Measurements from ENCODE around the gene SYTL2. TPM values are rescaled to one million over a fixed set of nuclear protein-coding genes. Genes with fewer than 3 reads are reported as not detected.

SYTL2 gene
- total RNA-seq, 1 experiment from 2014 or later: 2.1 TPM

GRCh38 chr11:85712953-85713352 lies 98.0 kb downstream of the SYTL2 start:
- intact Hi-C loops (cut with micrococcal nuclease): no loop called here
- Mint-ChIP-seq H3K4me1 (ENCODE audit: insufficient read depth, unreplicated experiment) (no peaks in the 10 kb centered on the region), H3K27ac (ENCODE audit: low read depth, unreplicated experiment) (no peak overlapping the region), H3K9me3 (ENCODE audit: unreplicated experiment) (no peaks in the 10 kb centered on the region), H3K4me3 (ENCODE audit: unreplicated experiment) (no peak overlapping the region), H3K36me3 (ENCODE audit: insufficient read depth, unreplicated experiment) (no peaks in the 10 kb centered on the region), H3K27me3 (ENCODE audit: insufficient read depth, unreplicated experiment) (no peaks in the 10 kb centered on the region)
- DNase-seq (ENCODE audit: unreplicated experiment): no peak
- POLR2A ChIA-PET: no interaction called here
- CTCF ChIA-PET: interaction anchor here (0.9 to 1.2 kb wide), 2 partner anchors 17 to 113 kb away, joined by 3 to 8 read pairs; no protein-coding TSS in a partner anchor
- BruUV-seq (replicated peaks): no TSS peak
- no peak for TF ChIP-seq CTCF (IDR thresholded peaks at IDR 0.05; ENCODE audit: unreplicated experiment)

DNA sequence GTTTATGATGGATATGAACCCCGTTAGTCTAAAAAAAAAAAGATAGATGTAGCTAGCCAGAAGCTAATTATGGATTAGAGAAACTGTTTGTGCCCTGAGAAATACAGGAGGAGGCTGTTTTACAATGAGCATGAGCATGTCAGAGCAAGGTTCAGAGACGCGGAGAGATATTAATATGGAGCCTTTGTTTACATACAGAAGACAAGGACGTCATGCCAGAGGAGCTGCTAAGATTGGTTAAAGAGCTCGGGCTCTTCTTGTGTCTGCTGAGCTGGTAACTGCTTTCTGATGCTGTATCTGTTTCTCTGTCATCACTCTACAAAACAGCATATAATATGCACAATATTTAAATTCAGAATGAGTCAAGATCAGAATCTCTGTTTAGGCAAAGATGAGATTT lies 100.0 kb downstream of the SYTL2 start:
- H3K27ac Mint-ChIP-seq (ENCODE audit: low read depth, unreplicated experiment): no peak overlapping the region
- intact Hi-C loops (cut with micrococcal nuclease): no loop called here

DNA sequence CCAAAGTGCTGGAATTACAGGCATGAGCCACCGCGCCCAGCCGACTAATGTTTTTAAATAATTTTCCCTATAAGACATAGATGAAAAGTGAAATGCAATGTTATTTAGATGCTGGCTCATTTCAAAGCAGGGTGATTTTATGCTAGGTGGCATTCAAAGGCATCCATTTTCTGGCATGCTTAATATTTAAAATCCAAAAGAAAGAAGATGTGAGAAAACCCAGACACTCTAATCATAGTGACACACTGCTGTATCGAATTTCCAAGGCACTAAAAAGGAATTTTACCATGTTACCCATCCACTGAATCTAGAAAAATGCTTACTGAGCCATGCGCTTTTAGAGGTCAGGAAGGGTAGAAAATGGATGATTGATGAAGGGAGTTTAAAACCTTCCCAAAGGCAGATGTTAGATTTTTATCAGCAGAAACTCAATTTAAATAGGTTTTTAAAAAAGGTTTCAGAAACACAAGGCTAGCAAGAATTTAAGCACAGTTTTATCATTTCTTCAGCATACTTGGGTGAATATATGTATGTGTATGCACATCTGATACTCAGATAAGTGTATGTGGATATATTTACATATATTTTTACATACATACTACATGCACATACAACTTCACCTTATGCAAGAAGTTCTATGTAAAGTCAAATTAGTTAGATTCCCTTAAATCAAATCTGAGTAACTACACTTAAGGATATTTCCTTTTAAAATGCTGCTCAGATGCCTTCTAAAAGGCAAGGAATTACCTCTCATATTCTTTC lies 100.8 kb downstream of the SYTL2 start:
- CTCF ChIA-PET: no interaction called here
- POLR2A ChIA-PET: interaction anchor here (0.6 to 1.3 kb wide), 2 partner anchors 10 to 29 kb away, joined by 3 to 4 read pairs; no protein-coding TSS in a partner anchor
- no peak overlapping the region for H3K27ac Mint-ChIP-seq (ENCODE audit: low read depth, unreplicated experiment)
- BruUV-seq (replicated peaks): no TSS peak
- H3K27me3 Mint-ChIP-seq (ENCODE audit: insufficient read depth, unreplicated experiment): no peaks in the 10 kb centered on the region
- TF ChIP-seq CTCF (IDR thresholded peaks at IDR 0.05; ENCODE audit: unreplicated experiment): no peak
- DNase-seq (ENCODE audit: unreplicated experiment): no peak
- no peaks in the 10 kb centered on the region for H3K9me3 Mint-ChIP-seq (ENCODE audit: unreplicated experiment)
- H3K4me1 Mint-ChIP-seq (ENCODE audit: insufficient read depth, unreplicated experiment): no peaks in the 10 kb centered on the region
- intact Hi-C loops (cut with micrococcal nuclease): no loop called here
- H3K4me3 Mint-ChIP-seq (ENCODE audit: unreplicated experiment): no peak overlapping the region
- no peaks in the 10 kb centered on the region for H3K36me3 Mint-ChIP-seq (ENCODE audit: insufficient read depth, unreplicated experiment)

More for the DNA sequence above, 100.0 kb downstream of the SYTL2 start:
- H3K4me3 Mint-ChIP-seq (ENCODE audit: unreplicated experiment): no peak overlapping the region
- H3K9me3 Mint-ChIP-seq (ENCODE audit: unreplicated experiment): no peaks in the 10 kb centered on the region
- no peaks in the 10 kb centered on the region for H3K4me1 Mint-ChIP-seq (ENCODE audit: insufficient read depth, unreplicated experiment)
- ChIA-PET POLR2A (interaction anchor here (0.6 to 1.3 kb wide), 3 partner anchors 9 to 84 kb away, joined by 3 to 4 read pairs (median 3); partner anchors contain the start of gene DLG2), CTCF (interaction anchor here (0.6 kb wide), 1 partner anchor 467 kb away, joined by 4 read pairs; no protein-coding TSS in a partner anchor)
- TF ChIP-seq CTCF (IDR thresholded peaks at IDR 0.05; ENCODE audit: unreplicated experiment): no peak
- H3K27me3 Mint-ChIP-seq (ENCODE audit: insufficient read depth, unreplicated experiment): no peaks in the 10 kb centered on the region
- no TSS peak for BruUV-seq (replicated peaks)
- DNase-seq (ENCODE audit: unreplicated experiment): no peak
- H3K36me3 Mint-ChIP-seq (ENCODE audit: insufficient read depth, unreplicated experiment): no peaks in the 10 kb centered on the region

DNA sequence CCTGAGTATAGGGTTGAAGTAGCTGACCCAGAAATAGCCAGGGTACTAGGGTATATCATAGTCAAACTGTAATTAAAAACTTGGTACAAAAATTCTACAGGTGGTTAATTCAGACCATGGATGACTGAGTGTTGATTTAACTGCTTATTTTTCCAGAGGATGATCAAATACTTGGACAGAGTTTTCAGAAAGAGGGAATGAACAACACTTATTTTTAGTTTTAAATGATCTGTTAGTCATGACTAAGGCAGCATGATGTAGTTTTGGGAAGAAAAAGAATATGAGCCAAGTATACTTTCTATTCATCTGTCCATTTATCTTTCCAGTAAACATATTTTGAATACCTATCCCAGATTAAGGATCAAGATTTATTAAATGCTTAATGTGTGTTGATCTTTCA lies 105.1 kb downstream of the SYTL2 start:
- intact Hi-C loops (cut with micrococcal nuclease): no loop called here
- DNase-seq (ENCODE audit: unreplicated experiment): no peak
- Mint-ChIP-seq H3K36me3 (ENCODE audit: insufficient read depth, unreplicated experiment) (no peaks in the 10 kb centered on the region), H3K27ac (ENCODE audit: low read depth, unreplicated experiment) (peak overlapping the region; percentile 25), H3K4me3 (ENCODE audit: unreplicated experiment) (no peak overlapping the region), H3K4me1 (ENCODE audit: insufficient read depth, unreplicated experiment) (no peaks in the 10 kb centered on the region), H3K27me3 (ENCODE audit: insufficient read depth, unreplicated experiment) (no peaks in the 10 kb centered on the region), H3K9me3 (ENCODE audit: unreplicated experiment) (no peaks in the 10 kb centered on the region)
- BruUV-seq (replicated peaks): no TSS peak
- CTCF ChIA-PET: interaction anchor here (0.5 kb wide), 1 partner anchor 19 kb away, joined by 3 read pairs; no protein-coding TSS in a partner anchor
- POLR2A ChIA-PET: no interaction called here
- TF ChIP-seq CTCF (IDR thresholded peaks at IDR 0.05; ENCODE audit: unreplicated experiment): no peak
